ENCODE data around the gene SEPTIN1. TPM values are rescaled to one million over a fixed set of nuclear protein-coding genes. Genes with fewer than 3 reads are reported as not detected.
A peak's percentile ranks its signal among the peaks of the same experiment; 100 is the strongest.
"Not testable (repeated sequence)": the region's sequence is repeated elsewhere in the genome, so short reads cannot be mapped to it uniquely, and the experiment has no call there.

The SEPTIN1 gene
- total RNA-seq, 1 donor from 2014 or later = 2.3 TPM

DNA sequence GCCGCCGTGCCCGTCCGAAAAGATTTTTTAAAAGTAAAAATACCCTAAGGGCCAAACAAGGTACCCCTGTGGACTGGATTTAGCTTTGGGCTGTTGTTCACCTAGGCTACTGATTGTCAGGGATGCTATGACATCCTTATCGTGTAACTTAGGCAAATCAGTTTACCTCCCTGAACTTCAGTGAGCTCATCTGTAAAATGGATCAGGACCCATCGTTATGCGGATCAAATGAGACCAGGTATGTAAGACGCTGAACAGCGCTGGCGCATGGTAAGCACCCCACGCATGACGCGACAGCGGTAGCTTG lies 24.4 kb upstream of the SEPTIN1 start:
- no peak for DNase-seq (ENCODE audit: low spot score)

DNA sequence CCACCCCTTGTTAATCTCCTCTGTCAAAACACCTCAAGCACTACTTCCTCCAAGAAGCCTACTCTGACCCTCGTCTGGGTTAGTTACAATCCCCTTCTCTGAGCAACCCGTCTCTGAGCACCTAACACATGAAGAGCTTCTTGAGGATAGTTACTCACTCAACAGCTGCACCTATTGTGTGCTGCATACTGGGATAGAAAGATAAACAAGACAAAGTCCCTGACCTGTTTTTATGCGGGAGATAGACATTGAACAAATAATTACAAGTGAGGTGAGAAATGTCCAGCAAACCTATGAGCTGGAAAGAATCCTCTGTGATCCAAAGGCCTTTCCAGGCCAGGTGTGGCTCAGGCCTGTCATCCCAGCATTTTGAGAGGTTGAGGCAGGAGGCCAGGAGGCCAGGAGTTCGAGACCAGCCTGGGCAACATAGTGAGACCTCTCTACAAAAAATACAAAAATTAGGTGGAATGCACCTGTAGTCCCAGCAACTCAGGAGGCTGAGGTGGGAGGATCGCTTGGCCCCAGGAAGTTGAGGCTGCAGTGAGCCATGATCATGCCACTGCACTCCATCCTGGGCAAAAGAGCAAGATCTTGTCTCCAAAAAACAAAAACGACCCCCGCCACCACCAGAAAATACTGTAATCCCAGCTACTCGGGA lies 19.5 kb upstream of the SEPTIN1 start:
- DNase-seq (ENCODE audit: low spot score) = no peak

DNA sequence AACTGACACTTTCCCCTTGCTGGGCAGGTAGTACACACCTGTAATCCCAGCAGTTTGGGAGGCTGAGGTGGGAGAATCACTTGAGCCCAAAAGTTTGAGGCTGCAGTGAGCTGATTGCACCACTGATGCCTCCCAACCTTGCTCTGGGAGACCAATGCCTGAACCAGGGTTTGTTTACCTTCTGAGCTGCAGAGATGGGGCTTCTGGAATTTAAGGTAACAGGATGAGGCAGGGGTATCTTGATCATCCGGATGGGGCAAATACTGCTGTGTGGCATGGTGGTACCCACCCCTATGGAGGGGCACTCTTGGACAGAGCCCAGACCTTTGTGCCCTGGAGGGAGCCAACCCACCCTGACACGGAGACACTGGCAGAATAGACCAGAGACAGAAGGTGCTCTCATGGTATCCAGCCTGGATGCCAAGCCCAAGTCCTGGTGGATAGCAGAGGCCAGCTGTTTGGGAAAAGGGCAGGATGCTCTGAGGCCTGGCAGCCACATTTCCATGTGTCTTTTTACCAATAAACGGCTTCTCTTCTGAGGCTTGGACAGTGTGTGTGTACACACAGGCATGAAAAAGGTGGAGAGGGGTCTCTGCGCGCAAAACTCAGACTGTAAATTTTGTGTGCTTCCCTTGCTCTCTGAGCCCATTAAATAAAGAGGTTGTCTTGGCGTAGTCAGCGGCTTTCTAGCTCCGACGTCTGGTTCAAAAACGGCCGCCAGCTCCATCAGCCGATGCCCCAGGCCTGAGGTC lies 17.2 kb upstream of the SEPTIN1 start:
- DNase-seq (ENCODE audit: low spot score) = no peak

DNA sequence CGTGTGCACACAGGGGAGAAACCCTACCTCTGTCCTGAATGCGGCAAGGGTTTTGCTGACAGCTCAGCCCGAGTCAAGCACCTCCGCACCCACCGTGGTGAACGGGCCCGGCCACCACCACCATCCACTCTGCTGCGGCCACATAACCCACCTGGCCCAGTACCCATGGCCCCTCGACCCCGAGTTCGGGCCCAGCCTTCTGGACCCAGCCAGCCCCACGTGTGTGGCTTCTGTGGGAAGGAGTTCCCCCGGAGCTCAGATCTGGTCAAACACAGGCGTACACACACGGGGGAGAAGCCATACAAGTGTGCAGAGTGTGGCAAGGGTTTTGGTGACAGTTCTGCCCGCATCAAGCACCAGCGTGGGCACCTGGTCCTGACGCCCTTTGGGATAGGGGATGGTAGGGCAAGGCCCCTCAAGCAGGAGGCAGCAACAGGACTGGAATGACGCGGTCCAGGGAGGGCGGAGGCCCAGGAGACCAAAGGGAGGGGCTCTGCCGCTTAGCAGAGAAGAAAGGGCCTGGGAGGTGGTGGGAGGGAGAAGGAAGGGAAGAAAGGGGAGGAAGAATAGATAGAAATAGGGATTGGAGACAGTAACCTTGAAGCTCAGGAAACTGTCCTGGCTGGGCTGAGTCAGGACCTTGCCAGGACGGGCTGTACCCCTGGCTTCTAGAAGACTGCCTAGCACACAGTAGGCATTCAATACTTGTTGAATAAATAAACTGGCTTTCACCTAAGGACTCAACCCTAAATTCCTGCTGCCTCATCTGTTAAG lies 16.5 kb upstream of the SEPTIN1 start:
- no peak for DNase-seq (ENCODE audit: low spot score)

DNA sequence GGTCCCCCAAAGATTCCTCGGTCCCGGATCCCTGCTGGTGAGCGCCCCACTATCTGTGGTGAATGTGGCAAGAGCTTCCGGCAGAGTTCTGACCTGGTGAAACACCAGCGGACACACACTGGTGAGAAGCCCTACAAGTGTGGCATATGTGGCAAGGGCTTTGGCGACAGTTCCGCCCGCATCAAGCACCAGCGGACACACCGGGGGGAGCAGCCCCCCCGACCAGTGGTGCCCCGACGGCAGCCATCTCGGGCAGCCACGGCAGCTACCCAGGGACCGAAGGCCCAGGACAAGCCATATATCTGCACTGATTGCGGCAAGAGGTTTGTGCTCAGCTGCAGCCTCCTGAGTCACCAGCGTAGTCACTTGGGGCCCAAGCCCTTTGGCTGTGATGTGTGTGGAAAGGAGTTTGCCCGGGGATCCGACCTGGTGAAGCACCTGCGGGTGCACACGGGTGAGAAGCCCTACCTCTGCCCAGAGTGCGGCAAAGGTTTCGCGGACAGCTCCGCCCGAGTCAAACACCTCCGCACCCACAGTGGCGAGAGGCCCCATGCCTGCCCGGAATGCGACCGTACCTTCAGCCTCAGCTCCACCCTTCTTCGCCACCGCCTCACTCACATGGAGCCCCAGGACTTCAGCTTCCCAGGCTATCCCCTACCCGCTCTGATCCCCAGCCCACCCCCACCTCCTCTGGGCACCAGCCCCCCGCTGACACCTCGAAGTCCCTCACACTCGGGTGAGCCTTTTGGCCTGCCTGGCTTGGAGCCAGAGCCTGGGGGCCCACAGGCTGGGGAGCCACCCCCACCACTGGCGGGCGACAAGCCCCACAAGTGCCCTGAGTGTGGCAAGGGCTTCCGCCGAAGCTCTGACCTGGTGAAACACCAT lies 15.7 kb upstream of the SEPTIN1 start:
- DNase-seq (ENCODE audit: low spot score) = no peak

DNA sequence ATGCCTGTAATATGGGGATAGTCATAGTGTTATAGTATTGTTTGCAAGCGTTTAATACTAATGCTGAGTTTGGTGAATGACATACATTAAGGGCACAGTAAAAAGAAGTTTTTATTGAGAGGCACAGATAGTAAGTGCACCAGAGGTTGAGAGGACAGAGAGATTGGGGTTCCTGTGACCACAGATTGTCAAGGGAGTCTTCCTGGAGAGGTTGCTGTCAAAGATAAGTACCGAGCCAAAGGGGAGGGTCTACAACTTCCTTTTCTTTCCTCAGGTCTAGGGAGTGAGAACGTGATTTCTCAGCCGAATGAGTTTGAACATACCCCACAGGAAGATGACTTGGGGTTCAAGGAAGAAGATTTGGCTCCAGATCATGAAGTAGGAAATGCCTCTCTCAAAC lies 14.7 kb upstream of the SEPTIN1 start:
- DNase-seq (ENCODE audit: low spot score) = no peak

DNA sequence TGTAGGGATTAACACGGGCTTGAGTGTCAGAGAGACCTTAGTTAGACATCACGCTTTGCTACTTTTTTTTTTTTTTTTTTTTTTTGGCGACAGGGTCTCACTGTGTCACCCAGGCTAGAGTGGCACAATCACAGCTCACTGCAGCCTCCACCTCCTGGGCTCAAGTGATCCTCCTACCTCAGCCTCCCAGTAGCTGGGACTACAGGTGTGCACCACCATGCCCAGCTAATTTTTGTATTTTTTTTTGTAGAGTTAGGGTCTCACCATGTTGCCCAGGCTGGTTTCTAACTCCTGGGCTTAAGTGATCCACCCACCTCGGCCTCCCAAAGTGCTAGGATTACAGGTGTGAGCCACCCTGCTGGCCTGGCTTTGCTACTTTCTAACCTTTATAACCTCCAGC lies 14.3 kb upstream of the SEPTIN1 start:
- not testable (repeated sequence) for DNase-seq (ENCODE audit: low spot score)

DNA sequence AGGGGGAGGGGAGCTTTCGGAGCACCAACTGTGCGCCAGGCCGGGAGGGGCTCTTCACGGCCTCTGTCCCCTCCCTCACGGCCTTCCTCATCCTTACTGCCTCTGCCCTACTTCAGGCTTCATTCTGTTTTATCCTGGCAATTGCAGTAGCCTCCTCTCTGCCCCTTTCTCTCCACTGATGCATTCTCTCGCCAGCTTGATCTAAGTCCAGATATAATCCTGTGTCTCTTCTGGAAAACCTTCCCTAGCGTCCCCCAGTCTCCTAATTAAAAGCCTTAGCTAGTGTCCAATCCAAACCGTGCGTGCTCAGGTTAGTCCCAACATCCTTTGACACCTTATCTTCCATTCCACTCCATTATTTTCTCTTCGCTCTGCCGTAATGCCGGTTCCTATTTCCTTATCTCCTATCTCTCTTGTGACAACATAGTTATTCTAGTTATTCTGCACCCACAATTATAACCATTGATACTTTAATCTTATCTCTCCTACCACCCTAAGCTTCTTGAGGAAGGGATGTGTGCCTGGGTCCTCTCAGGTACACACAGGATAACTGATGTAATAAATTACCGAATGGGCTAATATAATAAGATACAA lies 13.7 kb upstream of the SEPTIN1 start:
- DNase-seq (ENCODE audit: low spot score) = no peak

DNA sequence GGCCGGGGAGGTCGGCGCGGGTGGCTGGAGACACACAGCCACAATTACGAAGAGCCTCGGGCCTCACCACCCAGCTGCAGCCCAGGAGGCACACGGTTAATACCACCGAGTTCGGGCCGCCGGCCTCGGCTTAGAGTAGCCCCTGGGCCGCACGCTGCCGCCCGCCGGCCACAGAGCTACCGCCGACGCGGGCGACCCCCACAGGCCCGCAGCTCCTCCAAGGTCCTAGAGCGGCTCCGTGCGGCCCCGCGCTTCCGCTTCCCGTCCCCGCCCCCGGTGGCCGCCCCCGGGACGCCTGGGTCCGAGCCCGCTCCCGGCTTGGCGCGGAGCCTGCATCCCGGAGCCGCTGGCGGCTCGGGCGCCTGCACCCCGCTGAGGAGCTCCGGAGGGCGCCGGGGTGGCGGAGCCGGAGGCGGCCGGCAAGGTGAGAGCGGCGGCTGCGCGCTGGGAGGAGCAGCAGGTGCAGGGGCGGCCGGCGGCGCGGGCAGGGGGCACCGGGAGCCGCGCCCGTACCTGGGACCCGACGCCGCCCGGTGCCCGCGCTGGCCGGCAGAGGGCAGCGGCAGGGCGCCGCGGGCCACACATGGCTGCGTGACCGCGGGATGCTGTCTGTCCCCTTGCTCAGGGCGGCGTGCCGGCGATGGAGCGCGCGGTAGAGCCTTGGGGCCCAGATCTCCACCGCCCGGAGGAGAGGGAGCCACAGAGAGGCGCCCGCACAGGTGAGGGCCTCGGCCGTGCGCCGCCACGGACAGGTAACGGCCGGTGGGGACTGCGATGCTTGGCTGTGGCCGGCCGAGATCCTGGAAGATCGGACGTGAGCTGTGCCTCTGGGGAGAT lies 13.0 kb upstream of the SEPTIN1 start, which contains the start of gene ZNF48:
TSS of gene ZNF48 (plus strand) at position 266 of the 837 bp plus-strand sequence. CDS start at position 641, 375 bp downstream.
- peak; percentile 93 for DNase-seq (ENCODE audit: low spot score)

DNA sequence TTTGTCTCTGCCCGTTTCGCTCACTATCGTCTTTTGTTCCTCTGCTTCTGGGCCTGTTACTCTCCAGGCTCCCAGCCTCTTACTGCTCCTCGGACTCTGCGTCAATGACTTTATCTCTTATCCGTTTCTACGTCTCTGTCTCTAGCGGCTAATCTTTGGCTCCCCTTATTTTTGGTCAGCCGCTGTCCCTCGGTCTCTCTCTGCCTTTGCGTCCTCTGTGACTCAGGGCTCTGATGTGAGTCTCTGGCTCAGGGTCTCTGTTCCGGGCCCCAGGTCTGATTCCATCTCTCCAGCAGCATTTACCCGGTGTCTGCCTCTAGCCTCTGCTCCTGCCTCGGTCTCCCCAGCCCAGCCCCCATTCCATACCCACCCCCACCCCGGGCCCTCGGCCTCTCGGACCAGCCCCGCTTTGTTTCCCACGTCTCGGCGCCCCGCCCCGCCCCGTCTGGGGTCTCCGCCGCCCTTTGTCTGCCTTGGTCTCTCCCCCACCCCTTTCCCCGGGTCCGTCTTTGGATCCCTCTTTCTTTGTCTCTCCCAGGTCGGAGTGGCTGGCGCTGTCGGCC lies 12.3 kb upstream of the SEPTIN1 start:
- no peak for DNase-seq (ENCODE audit: low spot score)

DNA sequence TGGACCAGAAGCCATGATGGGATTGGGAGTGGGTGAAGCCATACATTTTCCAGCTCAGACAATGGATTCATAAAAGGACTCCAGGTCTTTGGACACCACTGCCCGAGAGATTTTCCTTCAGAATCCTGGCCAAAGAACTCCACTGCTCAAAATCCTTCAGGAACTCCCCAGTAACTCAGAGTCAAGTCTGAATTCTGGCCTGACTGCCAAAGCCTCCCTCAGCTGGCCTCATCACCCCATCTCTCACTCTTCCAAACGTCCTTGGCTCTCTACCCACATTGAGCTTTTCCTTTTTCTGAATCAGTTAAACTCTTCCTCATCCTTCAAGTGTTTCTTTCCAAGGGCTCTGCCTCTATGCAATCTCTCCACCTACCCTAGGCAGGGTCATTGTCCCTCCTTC lies 1.2 kb upstream of the SEPTIN1 start:
- no peak for DNase-seq (ENCODE audit: low spot score)

DNA sequence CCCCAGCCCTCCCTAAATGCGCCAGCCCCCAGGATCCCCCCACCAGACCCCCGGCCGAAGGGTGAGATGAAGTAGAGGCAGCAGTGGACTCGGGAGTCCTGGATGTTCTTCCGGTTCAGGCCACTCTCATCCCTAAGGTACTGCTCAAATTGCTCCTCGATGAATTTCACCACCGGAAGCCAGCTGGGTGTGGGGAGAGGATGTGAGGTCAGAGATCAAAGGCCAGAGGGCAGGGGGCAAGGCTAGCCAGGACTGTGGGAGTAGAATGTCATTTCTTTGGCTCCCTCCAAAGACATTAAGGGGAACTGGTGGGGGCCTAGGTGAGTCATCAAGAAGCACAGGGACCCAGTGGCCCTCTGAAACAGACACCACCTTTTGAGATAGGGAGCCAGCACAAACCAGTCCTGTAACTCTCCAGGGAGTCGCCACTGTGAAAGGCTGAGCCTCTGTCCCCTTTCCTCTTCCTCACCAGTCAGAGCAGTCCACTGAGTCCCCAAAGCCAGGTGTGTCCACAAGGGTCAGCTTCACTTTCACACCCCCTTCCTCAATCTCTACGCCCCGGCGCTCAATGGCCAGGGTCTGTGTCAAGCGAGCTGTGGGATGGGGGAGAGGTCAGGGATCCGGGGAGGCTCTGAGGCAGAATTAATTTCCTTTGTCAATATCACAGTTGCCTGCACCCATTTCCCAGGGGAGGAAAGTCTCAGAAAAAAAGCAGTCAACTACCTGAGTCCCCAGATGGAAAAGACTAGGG lies 895 bp downstream of the SEPTIN1 start:
- DNase-seq (ENCODE audit: low spot score) = no peak

DNA sequence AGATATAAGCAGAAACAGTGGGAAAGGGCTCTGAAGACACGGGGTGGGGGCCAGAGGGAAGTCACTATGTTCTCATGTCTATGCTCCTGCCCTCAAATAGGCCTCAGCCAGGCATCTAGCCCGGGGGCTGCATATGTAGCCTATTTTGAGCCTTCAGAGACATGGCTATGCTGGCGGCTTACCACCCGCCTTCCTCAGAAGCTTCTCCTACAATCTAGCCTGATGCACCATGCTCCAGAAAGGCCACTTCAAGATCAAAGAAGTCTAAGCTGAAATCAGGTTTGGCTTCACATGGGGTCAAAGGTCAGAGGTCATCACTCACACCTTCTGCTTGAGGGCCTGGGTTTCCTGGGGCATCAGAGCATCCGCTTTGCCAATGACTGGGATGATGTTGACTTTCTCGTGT lies 1.6 kb downstream of the SEPTIN1 start:
- no peak for DNase-seq (ENCODE audit: low spot score)

DNA sequence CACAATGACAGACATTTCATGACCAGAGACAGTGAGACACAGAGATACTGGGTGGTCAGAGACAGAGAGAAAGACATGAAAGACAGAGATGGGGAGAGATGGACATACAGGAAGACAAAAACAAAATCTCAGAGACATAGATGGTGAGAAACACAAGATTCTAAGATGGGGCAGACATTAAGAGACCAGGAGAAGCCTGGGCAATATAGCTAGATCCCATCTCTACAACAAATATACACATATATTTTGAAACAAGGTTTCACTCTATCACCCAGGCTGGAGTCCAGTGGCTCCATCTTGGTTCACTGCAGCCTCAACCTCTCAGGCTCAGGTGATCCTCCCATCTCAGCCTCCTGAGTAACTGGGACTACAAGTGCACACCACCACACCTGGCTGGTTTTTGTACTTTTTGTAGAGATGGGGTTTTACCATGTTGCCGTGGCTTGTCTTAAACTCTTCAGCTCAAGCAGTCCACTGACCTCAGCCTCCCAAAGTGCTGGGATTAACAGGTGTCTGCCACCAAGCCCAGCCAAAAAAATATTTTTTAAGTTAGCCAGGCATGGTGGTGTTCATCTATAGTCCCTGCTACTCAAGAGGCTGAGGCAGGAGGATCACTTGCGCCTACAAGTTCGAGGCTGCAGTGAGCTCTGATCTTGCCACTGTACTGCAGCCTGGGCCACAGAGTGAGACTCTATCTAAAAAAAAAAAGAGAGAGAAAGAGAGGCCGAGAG lies 2.1 kb downstream of the SEPTIN1 start:
- DNase-seq (ENCODE audit: low spot score) = no peak

DNA sequence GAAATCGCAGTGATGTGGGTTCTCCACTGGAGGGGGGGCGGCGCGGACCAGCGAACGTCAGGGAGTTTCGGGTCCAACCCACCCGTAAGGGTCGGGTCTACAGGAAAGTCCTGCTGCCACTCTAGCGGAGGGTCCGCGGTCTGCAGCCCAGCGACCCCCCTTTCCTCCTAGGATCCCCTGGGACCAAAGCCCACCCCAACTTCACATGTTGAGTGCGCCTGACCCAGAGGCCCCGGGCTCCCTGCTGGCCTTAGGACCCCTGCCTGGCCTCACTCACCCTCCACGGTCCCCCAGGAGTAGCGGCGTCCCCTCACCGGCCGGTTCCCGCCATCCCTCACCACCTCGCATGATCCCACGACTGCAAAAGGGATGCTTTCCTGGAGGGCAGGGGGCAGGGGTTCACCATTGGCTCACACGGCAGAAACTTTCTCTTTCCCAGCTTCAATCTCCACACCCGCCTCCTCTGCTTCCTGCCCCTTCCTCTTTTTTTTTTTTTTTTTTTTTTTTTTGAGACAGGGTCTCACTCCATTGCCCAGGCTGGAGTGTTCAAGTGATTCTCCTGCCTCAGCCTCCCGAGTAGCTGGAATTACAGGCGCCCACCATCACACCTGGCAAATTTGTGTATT lies 3.1 kb downstream of the SEPTIN1 start:
- no peak for DNase-seq (ENCODE audit: low spot score)

DNA sequence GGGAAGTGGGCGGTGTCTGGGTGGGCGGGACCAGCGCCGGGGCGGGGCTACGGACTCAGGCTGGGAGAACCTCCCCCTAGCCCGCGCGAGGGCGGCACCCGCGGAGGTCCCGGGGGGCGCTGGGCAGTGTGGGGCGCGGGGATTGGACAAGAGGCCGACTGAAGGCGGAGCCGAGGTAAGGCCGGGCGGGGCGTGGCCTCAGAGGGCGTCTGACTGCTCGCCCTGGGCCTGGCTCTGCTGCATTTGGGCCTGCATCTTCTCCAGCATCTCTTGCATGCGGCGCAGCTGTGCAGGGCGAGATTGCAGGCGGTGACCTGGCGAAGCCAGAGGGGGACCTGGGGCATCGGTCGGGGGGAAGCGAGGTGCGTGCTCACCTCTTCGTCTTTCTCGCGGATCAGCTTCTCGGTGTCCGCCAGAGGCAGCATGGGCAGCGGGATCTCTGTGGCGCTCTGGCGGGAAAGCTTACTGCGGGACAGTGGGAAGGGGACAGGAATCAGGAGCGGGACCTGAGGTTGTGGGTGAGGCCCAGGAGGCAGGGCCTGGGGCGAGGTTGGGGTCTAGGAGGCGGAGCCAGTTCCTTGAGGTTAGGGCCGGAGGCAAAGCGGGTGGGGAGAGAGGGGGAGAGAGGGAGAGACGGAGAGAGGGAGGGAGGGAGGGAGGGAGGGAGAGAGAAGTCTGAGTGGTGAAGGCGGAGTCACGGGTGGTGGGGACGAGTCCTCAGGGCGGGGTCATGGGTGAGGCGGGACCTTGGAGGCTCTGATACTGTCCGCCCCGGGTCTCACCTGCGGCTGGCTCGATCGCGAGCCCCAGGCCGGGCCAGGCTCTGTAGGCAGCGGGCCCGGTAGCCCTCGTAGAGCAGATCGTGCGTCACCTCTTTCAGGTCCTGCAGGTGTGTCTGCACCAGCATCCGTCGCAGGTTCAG lies 3.9 kb downstream of the SEPTIN1 start:
- peak; percentile 100 for DNase-seq (ENCODE audit: low spot score)

DNA sequence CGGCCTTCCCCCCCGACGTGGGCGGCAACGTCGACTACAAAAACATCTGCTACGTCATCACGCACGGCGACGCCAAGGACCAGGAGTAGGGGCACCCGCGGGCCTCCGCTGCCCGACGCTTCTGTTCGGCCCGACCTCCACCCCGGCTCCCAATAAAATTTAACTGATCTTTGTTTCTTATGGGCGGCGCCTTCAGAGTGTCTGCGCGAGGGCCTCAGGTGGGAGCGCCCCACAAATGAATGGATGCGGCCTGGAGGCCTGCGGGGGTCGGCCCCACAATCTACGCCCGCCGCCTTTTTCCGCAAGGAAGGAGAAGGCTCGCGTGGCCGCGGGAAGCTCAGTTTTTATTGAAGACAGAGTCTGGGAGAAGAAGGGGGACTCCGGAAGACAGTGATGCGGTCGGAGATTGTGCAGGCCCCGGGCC lies 4.5 kb downstream of the SEPTIN1 start:
- peak; percentile 96 for DNase-seq (ENCODE audit: low spot score)
